Stimulated activated CD8-positive, alpha-beta memory T cell treated with anti-CD3 and anti-CD28 coated beads, Interleukin-4, amount 100 ng/mL, for 4 hours (primary cell): ENCODE results near the gene INPP5D.
"Not testable (repeated sequence)": the region's sequence is repeated elsewhere in the genome, so short reads cannot be mapped to it uniquely, and the experiment has no call there.

Experiments
- DNase-seq, 2 donors: peaks; one replicate each; pipeline ENCODE4 v3.0.0-alpha.2; 2020; ENCODE audit warnings: low read depth in 2 of 2, low spot score in 1 of 2

The INPP5D gene

GRCh38 chr2:233115741-233116140 lies 55.6 kb downstream of the INPP5D start:
- no peak for DNase-seq

- no peak for DNase-seq
Measured at GRCh38 chr2:233116946-233117345, 56.8 kb downstream of the INPP5D start.

GRCh38 chr2:233117351-233117750 lies 57.2 kb downstream of the INPP5D start:
- no peak for DNase-seq

- DNase-seq, result no peak
Measured at GRCh38 chr2:233117811-233118647, 57.9 kb downstream of the INPP5D start.

- DNase-seq, result no peak
Measured at GRCh38 chr2:233118648-233119000, 58.5 kb downstream of the INPP5D start.

- DNase-seq, result no peak
Measured at GRCh38 chr2:233119123-233119522, 59.0 kb downstream of the INPP5D start.

- DNase-seq, result no peak
Measured at GRCh38 chr2:233119806-233120205, 59.7 kb downstream of the INPP5D start.

- no peak for DNase-seq
Measured at GRCh38 chr2:233120459-233120858, 60.3 kb downstream of the INPP5D start.

GRCh38 chr2:233121856-233122255 lies 61.7 kb downstream of the INPP5D start:
- no peak for DNase-seq

- no peak for DNase-seq
Measured at GRCh38 chr2:233122541-233122940, 62.4 kb downstream of the INPP5D start.

GRCh38 chr2:233123576-233123975 lies 63.4 kb downstream of the INPP5D start:
- DNase-seq, result not testable (repeated sequence)

GRCh38 chr2:233124421-233125080 lies 64.4 kb downstream of the INPP5D start:
- no peak for DNase-seq

GRCh38 chr2:233125455-233126065 lies 65.4 kb downstream of the INPP5D start:
- DNase-seq, result no peak

GRCh38 chr2:233129351-233129978 lies 69.3 kb downstream of the INPP5D start:
- no peak for DNase-seq

- DNase-seq, result no peak
Measured at GRCh38 chr2:233130024-233130423, 69.9 kb downstream of the INPP5D start.

GRCh38 chr2:233130481-233131020 lies 70.4 kb downstream of the INPP5D start:
- DNase-seq, result no peak

- no peak for DNase-seq
Measured at GRCh38 chr2:233131936-233132720, 72.0 kb downstream of the INPP5D start.

- DNase-seq, result no peak
Measured at GRCh38 chr2:233133239-233133638, 73.1 kb downstream of the INPP5D start.

- DNase-seq, result no peak
Measured at GRCh38 chr2:233135421-233135820, 75.3 kb downstream of the INPP5D start.

GRCh38 chr2:233137040-233137439 lies 76.9 kb downstream of the INPP5D start:
- DNase-seq, result no peak
